A204.1 (cell line): Measurements from ENCODE around the gene C2orf76.
"Not testable (repeated sequence)": the region's sequence is repeated elsewhere in the genome, so short reads cannot be mapped to it uniquely, and the experiment has no call there.

ENCODE experiments used
- FAIRE-seq: peaks from 2 replicates; lab custom pipeline; 2012; peaks lifted over from hg19 to GRCh38; lab: Jason Lieb, UNC

C2orf76 gene

GRCh38 chr2:119293900-119294299 is 72.7 kb downstream of the C2orf76 start:
- FAIRE-seq, result no peak

GRCh38 chr2:119293254-119293653 is 73.4 kb downstream of the C2orf76 start:
- no peak for FAIRE-seq

GRCh38 chr2:119292226-119292625 is 74.4 kb downstream of the C2orf76 start:
- FAIRE-seq, result no peak

- no peak for FAIRE-seq
Observed at GRCh38 chr2:119291588-119292167, 75.0 kb downstream of the C2orf76 start.

- no peak for FAIRE-seq
Observed at GRCh38 chr2:119290859-119291587, 75.6 kb downstream of the C2orf76 start.

- FAIRE-seq, result no peak
Observed at GRCh38 chr2:119289642-119290041, 77.0 kb downstream of the C2orf76 start.

- no peak for FAIRE-seq
Observed at GRCh38 chr2:119289093-119289492, 77.5 kb downstream of the C2orf76 start.

GRCh38 chr2:119288576-119288975 is 78.1 kb downstream of the C2orf76 start:
- FAIRE-seq, result no peak

GRCh38 chr2:119286661-119287060 is 80.0 kb downstream of the C2orf76 start:
- no peak for FAIRE-seq

GRCh38 chr2:119283873-119284331 is 82.7 kb downstream of the C2orf76 start:
- FAIRE-seq, result no peak

GRCh38 chr2:119282996-119283511 is 83.6 kb downstream of the C2orf76 start:
- FAIRE-seq, result no peak

- no peak for FAIRE-seq
Observed at GRCh38 chr2:119282146-119282995, 84.3 kb downstream of the C2orf76 start.

- FAIRE-seq, result no peak
Observed at GRCh38 chr2:119280680-119281079, 86.0 kb downstream of the C2orf76 start.

GRCh38 chr2:119279666-119280065 is 87.0 kb downstream of the C2orf76 start:
- FAIRE-seq, result no peak

- FAIRE-seq, result no peak
Observed at GRCh38 chr2:119278946-119279345, 87.7 kb downstream of the C2orf76 start.

- not testable (repeated sequence) for FAIRE-seq
Observed at GRCh38 chr2:119278385-119278784, 88.2 kb downstream of the C2orf76 start.

GRCh38 chr2:119276864-119277263 is 89.8 kb downstream of the C2orf76 start:
- no peak for FAIRE-seq

- FAIRE-seq, result no peak
Observed at GRCh38 chr2:119267604-119268003, 99.0 kb downstream of the C2orf76 start.

- FAIRE-seq, result no peak
Observed at GRCh38 chr2:119266091-119266589, 100.5 kb downstream of the C2orf76 start.

GRCh38 chr2:119265693-119266066 is 101.0 kb downstream of the C2orf76 start:
- FAIRE-seq, result no peak

GRCh38 chr2:119264781-119265692 is 101.6 kb downstream of the C2orf76 start:
- no peak for FAIRE-seq

GRCh38 chr2:119263656-119264055 is 103.0 kb downstream of the C2orf76 start:
- FAIRE-seq, result no peak
